ENCODE data around the gene CHSY1.

The CHSY1 gene

DNA sequence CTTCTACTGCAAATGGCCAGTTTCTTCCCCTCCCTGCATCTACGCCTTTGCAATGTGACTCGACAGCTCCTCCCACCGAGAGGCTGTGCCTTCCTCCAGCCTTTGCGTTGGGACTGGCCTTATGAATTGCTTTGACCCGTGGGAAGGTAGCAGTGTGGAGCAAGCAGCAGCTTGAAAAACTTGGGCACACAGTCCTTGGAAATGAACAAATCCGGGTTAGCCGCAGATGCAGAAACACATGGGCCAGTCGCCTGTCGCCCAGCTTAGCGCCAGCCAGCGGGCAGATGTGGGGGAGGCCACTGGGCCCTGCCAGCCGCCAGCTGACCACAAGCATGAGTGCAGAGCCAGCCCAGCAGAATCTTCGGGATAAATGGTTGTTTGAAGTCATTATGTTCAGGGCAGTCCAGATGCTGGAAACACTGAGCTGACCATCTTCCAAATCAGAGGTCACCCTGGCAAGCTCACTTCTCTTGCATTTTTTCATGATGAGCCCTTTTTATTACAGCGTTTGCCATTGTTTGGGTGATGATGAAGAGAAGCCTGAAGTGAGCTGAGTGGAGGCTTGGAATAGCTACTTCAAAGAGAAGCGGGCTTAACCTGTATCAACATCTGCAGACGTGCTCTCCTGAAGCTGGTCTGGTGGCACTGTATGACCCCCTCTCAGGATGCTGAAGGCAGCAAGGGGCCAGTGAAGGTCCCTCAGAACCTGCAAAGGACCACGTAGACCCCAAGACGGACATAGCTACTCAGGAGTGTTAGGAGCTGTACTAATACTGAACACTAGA lies 15.7 kb upstream of the CHSY1 start:
- DNase-seq (ENCODE audit: extremely low read depth in 1 of 2, low read depth in 1 of 2), result no peak

GRCh38 chr15:101266787-101267186 lies 14.9 kb upstream of the CHSY1 start:
- DNase-seq (ENCODE audit: extremely low read depth in 1 of 2, low read depth in 1 of 2), result no peak

- no peak for DNase-seq (ENCODE audit: extremely low read depth in 1 of 2, low read depth in 1 of 2)
Measured at GRCh38 chr15:101266034-101266433, 14.2 kb upstream of the CHSY1 start.

- no peak for DNase-seq (ENCODE audit: extremely low read depth in 1 of 2, low read depth in 1 of 2)
Measured at GRCh38 chr15:101264911-101265641, 13.2 kb upstream of the CHSY1 start.

DNA sequence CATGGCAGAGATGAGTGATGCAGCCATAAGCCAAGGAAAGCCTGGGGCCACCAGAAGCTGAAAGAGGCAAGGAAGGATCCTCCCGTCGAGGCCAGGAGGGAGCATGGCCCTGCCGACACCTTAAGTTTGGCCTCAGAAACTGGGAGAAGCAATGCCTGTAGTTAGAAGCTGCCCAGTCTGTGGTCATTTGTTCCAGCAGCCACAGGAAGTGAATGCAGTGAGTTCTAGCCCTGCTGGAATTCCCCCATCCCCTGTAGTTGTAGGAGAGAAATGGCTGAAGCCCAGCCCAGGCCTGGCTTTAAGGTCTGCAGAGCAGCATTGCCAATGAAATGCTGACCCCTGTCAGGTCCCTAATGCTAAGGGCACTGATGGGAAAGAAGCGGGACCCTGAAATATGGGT lies 12.2 kb upstream of the CHSY1 start:
- DNase-seq (ENCODE audit: extremely low read depth in 1 of 2, low read depth in 1 of 2), result no peak

GRCh38 chr15:101262551-101262950 lies 10.7 kb upstream of the CHSY1 start:
- DNase-seq (ENCODE audit: extremely low read depth in 1 of 2, low read depth in 1 of 2), result no peak

DNA sequence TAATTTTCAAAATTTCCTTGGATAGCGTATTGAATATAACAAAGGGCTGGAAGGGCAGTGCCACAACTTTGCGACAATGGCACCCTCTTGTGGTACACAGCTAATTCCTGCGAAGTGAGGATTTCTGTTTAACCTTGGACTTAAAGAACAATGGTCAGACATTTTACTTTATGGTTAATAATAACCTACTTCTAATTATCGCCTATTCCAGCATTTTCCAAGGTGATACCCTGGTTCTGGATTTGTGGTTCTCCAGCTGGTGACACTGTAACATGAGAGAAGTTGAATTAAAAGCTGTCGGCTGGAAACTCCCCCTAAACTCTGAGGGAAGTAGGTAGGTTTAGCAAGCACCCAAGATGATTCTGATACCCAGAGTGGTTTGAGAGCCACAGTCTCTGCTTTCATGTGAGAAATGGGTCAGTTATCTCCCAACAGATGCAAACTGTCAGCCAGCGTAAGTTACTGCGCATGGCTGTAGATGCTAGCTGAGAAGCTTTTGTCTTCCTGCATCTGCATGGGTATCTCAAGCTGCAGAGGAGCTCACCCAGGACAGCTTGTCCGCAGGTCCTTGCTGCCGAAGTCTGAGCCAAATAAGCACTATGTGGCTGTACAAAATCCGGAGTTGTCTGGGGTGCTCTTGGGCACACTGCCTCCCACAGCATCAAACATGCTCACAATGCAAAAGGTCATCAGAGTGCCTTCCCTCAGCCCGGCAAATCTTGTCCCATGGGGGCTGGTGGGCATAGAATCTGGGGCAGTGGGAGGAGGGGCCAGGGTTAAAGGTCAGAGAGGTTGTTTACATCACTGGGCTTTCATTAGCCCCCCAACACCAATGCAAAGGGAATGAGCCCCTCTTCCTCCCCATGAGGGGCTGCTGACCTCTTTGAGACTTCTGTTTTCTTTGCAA lies 6.6 kb upstream of the CHSY1 start:
- DNase-seq (ENCODE audit: extremely low read depth in 1 of 2, low read depth in 1 of 2), result no peak

GRCh38 chr15:101256757-101257156 lies 4.9 kb upstream of the CHSY1 start:
- no peak for DNase-seq (ENCODE audit: extremely low read depth in 1 of 2, low read depth in 1 of 2)

DNA sequence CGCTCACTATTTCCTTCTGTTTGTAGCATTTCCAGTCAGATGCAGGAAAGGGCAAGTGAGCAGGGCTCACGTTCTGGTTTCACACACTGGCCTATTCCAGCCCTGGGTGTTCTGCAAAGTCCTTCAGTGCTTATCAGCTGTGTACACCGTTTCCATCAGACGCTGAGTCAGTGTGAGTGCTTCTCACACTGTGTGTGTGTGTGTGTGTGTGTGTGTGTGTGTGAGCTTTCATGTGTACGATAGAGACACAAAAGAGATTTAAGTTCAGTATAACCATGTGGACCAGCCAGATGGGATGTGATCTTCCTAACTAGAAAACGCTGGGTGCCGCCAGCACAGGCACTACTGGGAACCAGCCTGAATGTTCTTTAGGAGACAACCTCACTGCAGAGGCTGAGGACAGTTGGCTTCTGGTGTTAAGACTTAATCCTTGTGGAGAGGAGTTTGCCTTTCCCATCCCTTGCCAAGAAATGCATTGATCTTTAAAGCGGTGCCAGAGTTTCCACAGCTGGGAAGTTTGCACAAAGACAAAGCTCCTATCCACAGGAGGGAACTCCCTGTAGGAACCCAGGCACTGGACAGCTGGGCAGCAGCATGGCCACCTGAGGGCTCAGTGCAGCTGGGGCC lies 3.9 kb upstream of the CHSY1 start:
- DNase-seq (ENCODE audit: extremely low read depth in 1 of 2, low read depth in 1 of 2), result no peak

GRCh38 chr15:101255051-101255395 lies 3.2 kb upstream of the CHSY1 start:
- no peak for DNase-seq (ENCODE audit: extremely low read depth in 1 of 2, low read depth in 1 of 2)

DNA sequence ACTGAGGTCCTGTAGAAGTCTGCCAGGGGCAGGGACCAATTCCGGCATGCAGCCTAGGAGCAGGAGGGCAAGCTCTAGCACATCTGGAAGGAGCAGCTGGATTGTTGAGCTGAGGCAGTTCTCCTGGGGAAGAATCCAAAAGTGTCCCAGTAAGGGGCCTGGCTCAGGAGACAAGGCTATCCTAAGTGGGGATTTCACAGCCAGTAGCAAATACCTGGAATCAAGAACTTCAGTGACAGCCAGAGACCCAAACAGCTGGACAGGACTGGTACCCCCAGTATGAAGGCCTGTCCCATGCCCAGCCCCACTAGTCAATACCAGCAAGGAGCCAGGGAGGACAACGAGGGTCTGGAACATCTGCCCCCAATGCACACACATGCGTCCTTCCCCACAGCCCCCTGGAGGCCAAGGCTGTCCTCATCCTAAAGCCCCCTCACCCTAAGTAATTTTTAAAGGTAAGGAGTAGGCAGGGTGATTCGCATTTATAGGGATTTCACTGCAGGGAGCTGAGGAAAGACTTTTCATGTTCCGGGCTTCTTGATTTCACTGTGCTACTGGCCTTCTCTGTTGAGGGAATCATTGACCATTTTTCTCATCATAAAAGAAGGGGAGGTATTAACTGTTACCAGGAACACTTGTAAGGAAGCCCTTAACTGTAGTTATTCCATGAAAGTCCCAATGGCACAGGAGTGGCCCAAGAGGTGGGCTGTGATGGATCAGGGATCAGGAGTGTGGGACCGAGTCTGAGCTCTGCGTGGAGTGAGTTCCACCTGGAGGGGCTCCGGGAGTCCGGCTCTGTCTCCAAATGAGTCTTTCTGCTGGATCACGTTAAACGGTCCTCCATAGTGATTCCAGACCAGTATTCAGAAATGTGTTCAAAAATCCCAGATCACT lies 2.6 kb upstream of the CHSY1 start:
- DNase-seq (ENCODE audit: extremely low read depth in 1 of 2, low read depth in 1 of 2), result no peak

- DNase-seq (ENCODE audit: extremely low read depth in 1 of 2, low read depth in 1 of 2), result no peak
Measured at GRCh38 chr15:101252836-101253235, 988 bp upstream of the CHSY1 start.

DNA sequence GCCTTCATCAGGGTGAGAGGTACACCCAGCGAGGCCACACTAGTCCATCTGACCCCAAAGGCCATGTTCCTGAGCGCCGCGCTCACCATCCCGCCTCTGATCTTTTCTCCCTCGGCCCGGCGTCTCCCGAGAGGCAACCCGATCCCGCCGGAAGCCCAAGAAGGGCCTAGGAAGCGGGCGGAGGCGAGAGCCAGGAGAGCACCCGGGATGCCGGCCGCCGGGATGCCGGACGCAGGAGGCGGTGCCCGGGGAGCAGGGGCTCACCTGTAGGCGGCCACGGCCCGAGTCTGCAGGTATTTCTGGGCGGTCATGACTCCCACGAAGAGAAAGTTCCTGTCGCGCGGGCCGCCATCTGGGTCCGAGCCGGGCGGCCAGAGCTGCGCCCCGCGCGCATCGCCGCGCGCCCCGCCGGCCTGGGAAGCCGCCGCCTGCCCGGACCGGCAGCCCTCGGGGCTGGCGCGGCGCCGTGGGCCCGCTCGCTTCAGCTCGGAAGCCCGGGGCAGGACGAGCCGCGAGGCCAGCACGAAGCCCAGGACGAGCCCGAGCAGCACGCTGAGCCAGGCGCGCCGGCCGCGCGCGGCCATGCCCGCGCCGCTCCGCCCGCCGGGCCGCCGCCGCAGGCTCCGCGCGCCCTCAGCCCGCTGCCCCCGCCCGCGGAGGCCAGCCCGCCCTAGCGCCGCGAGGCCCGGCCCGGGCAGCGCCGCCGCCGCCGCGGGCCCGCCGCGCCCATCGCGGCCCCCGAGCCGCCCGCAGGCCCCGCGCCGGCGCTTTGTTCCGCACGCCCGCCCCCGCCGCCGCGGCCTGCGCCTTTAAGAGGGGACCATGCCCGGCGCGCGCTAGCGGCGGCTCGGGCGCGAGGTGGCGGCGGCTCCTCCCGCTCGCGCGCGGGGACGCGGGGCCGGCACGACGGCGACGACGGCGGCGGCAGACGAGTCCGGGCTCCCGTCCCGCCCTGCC lies 697 bp downstream of the CHSY1 start:
- no peak for DNase-seq (ENCODE audit: extremely low read depth in 1 of 2, low read depth in 1 of 2)

- DNase-seq (ENCODE audit: extremely low read depth in 1 of 2, low read depth in 1 of 2), result no peak
Measured at GRCh38 chr15:101250341-101250831, 1.5 kb downstream of the CHSY1 start.

GRCh38 chr15:101248274-101248673 lies 3.6 kb downstream of the CHSY1 start:
- no peak for DNase-seq (ENCODE audit: extremely low read depth in 1 of 2, low read depth in 1 of 2)

- DNase-seq (ENCODE audit: extremely low read depth in 1 of 2, low read depth in 1 of 2), result no peak
Measured at GRCh38 chr15:101246824-101247745, 4.8 kb downstream of the CHSY1 start.

DNA sequence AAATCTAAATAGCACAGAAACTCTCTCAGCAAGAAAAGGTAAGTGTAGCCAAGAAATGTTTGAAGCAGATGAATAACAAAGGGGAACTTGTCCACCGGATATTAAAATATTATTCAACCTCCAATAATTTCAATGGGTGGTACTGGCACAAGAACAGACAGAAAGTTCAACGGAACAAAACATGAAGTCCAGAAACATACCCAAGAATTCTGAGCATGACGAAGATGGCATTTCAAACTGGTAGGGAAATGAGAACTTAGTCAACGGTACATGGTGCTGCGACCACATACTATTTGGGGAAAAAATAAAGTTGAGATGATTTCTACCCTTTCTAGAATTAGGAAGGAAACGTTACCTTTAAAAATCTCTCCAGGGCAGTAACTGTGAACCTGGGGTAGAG lies 5.5 kb downstream of the CHSY1 start:
- no peak for DNase-seq (ENCODE audit: extremely low read depth in 1 of 2, low read depth in 1 of 2)

Data from stimulated activated CD8-positive, alpha-beta memory T cell treated with anti-CD3 and anti-CD28 coated beads, Interleukin-7, amount 100 ng/mL, for 48 hours (primary cell).